HG02642 (cell line): ENCODE results near the gene LMX1B.

Experiments
- ATAC-seq: cut with Tn5 transposase; IDR thresholded peaks from one replicate; pipeline ENCODE4 v1.9.1; 2021; ENCODE audit warnings: mild to moderate bottlenecking; ENCODE audit not compliant: unreplicated experiment, poor library complexity

The LMX1B gene

DNA sequence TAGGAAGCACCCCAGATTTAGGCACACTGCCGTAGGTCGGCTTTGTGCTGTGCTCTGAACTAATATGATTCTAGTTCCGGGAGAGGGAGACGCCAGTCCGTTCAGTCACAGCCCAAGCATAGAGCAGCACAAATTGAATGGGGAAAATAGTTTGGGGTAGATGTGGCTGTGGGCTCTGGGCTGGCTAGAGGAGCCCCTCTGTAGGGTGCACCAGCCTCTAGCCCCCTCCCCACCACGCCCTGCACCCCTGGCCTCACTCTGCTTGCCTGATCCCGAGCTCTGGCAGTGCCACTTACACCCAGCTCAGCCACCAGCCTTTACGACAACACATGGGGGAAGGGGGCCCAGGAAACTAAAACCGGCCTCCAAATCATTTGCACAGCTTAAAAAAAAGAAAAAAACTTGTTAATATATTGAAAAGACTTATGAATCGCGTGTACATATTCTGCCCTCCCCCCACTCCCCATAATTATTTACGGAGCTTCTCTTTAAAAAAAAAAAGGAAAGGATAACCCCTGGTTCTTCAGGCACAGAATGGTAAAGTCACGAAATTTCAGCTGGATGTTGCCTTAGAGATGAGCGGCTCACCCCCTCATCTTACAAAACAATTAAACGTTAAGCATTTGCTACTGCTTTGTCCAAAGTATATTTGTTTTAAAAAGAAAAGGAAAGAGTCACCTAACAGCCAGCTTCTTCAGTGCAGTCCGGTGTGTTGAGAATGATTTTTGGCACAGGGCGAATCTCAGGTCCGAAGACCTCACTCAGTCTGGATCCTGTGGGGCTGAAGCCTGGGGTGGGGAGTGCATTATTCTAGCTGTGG lies 3.5 kb downstream of the LMX1B start:
- no peak for ATAC-seq

DNA sequence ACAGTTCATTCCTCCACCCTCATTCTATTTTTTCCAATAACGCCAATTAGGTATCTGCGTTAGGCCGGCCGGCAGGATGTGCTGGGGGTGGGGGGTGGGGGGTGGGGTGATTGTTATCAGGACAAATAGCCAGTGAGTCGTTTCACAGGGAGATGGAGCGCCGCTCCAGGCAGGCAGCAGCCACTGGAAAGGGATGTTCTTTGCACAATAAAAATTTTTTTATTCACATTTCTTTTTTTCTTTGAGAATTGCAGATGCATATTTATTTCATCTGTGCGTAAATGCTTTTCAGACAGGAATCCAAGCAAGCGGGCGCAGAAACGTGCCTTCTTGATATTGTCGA lies 4.1 kb downstream of the LMX1B start:
- no peak for ATAC-seq

GRCh38 chr9:126618190-126618584 lies 4.5 kb downstream of the LMX1B start:
- no peak for ATAC-seq

DNA sequence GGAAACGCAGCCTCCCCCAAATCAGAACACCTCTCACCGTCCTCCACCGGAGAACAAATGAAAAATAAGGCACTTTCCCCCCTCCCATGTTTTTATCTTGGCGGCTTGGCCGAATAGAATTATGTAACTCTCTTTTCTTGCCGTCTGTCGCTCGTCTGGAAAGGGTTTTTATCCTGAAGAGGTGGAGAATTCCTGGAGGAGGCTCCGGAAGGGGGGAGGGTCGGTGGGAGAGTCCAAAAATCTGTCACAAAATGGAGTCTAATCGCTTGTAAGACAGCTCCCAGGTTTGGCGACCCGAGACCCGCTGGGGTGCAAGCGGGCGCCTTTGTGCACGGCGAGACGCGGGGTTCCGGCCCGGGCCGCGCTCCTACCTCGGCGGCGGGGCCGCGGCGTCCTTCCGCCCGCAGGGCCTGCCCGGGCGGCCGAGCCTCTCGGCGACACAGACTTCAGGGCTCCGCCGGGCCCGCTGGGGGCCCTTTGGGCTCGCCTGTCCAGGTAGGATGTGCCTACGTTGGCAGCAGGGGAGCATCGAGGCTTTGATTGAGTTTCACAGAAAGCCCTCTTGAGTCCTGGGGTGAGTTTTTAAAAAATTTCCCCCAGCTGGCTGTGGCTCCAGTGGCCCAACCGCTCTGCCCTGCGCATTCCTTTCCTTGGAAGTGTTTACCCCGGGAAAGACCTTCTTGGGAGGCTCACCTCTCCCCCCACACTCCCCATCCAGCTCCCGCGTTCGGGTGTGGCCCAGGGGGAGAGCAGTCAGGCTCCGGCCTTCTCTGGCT lies 5.0 kb downstream of the LMX1B start:
- no peak for ATAC-seq

GRCh38 chr9:126619361-126620135 lies 5.8 kb downstream of the LMX1B start:
- ATAC-seq: no peak

DNA sequence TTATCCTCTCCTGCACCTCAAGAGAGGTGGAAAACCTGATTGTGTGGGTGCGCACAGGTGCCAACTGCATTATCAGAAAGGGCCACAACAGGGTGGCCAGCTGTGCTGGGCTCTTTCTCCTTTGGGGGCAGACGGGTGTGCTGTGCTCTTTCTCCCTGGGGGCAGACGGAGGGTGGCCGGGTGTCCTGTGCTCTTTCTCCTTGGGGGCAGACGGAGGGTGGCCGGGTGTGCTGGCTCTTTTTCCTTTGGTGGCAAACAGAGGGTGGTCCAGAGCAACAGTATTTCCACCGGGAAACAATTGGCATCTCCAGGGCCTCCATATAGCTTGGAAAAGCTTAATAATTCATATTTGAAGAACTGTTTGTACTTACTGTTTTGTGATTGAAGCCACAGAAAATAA lies 6.8 kb downstream of the LMX1B start:
- no peak for ATAC-seq

DNA sequence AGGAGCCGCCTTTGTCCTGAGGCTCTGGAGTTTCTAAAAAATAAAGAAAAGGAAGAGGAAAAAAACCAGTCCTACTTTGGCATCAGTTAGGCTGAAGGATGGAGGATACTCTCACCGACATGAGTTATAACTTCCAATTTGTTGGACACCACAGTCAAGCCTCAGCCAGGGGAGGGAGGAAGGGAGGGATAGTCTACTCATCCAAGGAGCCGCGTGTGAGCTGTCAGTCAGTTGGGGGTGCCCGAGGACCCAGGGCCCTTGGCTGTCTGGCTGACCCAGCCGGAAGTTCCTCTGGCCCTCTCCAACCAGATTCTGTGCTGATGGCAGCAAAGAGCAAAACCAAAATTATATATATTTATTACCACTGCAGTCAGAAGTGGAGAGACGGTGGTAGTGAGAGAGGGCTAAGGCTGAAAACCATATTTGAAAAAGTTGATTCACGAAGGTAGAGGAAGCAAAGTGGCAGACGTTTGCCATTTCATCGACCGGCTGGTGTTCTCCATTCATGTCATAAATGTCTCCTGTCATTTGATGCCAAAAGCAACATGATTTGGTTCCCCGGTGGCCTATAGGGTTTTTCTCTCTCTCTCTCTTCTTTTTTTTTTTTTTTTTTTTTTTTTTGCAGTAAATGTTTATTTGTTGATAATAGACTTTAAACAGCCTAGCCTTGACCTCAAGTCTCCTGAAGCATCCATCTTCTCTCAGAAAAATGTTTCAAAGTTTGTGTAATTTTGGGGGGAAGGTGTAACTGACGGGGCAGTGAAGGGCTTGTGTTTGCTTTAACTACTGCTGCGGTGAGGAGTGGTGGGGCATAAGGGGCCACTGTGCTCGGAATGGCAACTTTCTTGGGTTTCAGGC lies 7.6 kb downstream of the LMX1B start:
- ATAC-seq: no peak

- ATAC-seq: no peak
Measured at GRCh38 chr9:126621919-126622735, 8.4 kb downstream of the LMX1B start.

DNA sequence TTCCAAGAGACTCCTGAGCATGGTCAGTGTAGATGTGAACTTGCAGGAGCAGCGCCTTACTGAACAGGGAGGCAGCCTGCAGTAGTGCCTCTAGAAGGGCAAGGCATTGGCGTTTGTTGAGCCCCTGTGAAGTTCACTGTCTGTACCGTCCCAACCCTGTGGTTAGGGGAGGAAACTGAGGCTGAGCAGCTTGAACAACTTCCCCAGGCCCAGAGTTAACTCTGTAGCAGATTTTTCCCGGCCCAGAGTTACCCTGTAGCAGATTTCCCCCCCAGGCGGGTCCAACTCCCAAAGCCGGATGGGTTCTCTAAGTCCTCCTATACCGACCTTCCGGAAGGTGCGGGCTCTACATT lies 9.6 kb downstream of the LMX1B start:
- ATAC-seq: no peak

GRCh38 chr9:126623667-126624478 lies 10.1 kb downstream of the LMX1B start:
- ATAC-seq: no peak

- ATAC-seq: no peak
Measured at GRCh38 chr9:126624479-126624826, 10.7 kb downstream of the LMX1B start.

- ATAC-seq: no peak
Measured at GRCh38 chr9:126624912-126625311, 11.2 kb downstream of the LMX1B start.

- no peak for ATAC-seq
Measured at GRCh38 chr9:126625329-126626126, 11.8 kb downstream of the LMX1B start.

DNA sequence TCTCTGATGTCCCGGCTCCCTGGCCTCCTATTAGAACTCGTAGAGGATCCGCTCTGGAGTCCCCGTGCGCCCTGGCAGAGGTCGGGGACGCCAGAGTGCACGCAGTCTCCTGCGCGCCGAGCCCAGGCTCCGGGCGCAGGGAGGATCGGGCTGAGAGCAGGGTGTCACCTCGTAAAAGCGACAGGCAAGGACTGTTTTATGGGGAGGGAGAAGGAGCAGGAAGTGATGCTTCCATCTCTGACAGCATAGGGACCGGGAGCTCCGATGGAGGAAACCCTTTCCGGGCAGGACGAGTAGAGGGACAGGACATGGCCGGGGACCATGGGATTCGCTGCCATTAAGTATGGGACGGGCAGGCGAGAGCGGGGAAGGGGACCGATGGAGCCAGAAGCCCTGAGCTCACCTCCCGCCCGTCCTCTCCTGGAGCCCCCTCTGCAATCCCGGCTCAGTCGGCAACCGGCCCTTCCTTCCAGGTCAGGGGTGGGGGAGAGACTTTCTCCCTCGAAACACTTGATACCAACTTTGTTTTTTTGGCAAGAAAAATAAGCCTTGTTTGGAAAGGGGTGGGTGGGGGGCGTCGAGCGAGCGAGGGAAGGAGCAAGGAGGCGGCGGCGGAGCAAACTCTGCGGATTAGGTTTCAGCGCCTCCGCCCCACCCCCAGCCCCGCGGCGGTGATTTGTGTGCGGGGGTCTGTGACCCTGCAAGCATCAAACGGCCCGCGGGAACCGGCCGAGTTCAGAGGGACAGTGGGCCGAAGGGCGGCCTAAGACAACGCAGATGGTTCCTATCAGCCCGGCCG lies 12.6 kb downstream of the LMX1B start:
- no peak for ATAC-seq

DNA sequence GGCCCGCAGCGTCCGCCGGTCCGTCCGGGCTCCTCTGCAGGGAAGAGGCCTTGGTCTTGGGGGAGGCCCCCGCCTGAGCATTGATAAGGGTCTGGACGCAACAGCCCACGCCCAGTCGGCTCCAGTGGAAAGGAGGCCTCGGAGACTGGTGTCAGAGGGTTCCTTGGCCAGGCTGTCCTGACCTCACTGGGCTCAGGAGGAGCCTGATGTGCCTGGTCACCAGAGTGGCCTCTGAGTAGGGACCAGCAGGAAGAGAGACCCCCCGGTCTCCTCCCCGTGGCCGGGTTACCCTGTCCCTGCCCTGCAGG lies 13.2 kb downstream of the LMX1B start:
- no peak for ATAC-seq

DNA sequence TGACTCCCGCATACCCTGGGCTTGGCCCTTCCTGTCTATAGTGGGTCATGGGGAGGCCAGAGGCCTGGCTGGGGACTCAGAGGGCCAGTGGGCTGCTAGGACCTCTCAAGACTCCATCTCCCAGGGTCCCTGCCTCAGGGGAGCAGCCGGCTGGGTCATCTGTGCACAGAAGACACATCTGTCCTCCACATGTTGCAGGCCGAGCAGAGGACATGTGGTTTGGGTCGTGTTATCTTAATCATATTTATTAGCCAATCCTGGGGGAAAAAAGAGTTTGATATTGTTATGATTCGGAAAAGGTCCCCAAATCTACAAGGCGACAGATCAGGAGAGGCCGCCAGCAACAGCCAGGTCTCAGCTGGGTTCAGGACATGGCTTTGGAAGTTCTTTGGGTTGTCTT lies 14.4 kb downstream of the LMX1B start:
- ATAC-seq: no peak

- ATAC-seq: no peak
Measured at GRCh38 chr9:126628969-126629674, 15.4 kb downstream of the LMX1B start.
